Stimulated activated CD4-positive, alpha-beta T cell treated with anti-CD3 and anti-CD28 coated beads, TNF-alpha, amount 100 ng/mL, for 1 hour (primary cell): Measurements from ENCODE around the gene MAB21L4.
"Not testable (repeated sequence)": the region's sequence is repeated elsewhere in the genome, so short reads cannot be mapped to it uniquely, and the experiment has no call there.

Experiments used
- DNase-seq, 3 donors: peaks; one replicate each; pipeline ENCODE4 v3.0.0-alpha.2; 2020; ENCODE audit warnings: low read depth in 3 of 3, low spot score in 1 of 3

The MAB21L4 gene

DNA sequence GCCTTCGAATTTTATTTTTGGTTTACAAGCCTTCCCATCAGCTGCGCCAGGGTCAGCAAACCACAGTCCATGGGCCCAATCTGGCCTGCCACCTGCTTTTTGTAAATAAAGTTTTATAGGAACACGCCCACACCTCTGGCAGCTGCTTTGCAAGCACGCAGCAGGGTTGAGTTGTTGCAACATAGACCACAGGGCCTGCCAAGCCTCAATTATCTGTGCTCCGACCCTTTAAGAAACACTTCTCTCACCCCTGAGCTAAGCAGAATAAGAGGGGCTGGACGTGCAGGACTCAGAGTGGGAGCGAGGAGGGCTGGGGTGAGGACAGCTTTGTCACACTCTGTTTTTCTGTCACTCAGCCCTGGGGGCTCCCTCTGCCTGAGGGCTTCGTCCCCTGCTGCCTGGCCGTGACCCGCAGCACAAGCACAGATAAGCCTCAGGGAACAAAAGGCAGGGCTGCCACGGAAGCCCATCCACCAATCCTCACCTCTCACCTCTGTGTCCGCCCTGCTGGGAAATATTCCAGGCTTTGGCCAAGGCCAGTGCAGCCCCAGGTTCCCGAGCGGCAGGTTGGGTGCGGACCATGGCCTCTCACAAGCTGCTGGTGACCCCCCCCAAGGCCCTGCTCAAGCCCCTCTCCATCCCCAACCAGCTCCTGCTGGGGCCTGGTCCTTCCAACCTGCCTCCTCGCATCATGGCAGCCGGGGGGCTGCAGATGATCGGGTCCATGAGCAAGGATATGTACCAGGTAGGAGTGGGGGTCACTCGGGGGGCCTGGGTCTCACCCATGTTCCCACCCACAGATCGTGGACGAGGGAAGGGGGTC lies 27.5 kb downstream of the MAB21L4 start, which contains the start of gene AGXT:
Gene AGXT (plus strand): TSS at position 539 of the 823 bp plus-strand sequence. CDS start 42 bp downstream, at position 581.
- no peak for DNase-seq

DNA sequence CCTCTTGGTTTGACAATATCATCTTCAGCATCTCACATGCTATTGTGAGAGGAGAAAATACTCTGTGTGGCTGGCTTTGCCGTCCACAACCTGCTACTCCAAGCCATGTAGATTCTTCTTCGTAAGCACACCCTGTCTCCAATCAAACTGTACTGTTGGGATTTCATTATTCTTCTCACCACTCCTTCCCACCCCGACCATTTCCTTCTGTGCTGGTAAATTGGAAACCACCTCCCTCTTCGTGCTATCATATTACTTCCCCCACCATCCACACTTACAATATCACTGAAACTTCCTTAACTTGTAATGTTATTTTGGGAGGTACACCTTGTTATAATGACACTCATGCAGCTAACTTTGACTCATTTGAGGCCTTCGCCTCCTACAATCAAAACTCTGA lies 30.6 kb downstream of the MAB21L4 start:
- no peak for DNase-seq

DNA sequence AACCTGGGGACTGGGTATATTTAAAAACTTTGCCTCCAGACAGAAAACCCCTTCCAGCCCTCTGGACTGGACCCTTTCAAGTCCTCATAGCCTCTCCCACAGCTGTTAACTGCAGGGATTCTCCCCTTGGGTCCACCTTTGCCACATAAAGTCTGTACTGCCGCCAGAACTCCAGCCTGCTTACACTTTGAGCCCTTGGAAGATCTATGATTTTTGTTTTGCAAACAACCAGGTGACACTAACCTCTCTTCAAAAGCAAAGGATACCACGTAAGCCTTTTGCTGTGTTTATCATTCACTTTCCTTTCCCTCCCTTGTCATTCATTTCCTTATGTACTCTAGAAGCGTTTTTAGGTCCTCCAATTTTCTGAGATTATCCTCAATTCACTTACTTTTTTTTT lies 31.5 kb downstream of the MAB21L4 start:
- DNase-seq: no peak

DNA sequence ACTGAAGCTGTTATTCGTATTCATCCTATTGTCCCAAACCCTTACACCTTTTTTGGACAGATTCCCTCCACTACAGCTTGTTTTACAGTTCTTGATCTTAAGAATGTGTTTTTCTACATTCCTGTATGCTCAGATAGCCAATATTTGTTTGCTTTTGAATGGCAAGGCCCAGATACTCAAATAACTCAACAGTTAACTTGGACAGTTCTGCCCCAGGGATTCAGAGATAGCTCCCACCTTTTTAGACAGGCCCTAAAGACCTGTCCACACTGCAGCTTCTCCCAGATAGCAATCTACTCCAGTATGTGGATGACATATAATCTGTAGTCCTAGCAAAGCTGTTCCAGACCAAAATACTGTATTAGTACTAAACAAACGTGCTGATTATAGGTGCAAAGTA lies 34.4 kb downstream of the MAB21L4 start:
- DNase-seq: no peak

DNA sequence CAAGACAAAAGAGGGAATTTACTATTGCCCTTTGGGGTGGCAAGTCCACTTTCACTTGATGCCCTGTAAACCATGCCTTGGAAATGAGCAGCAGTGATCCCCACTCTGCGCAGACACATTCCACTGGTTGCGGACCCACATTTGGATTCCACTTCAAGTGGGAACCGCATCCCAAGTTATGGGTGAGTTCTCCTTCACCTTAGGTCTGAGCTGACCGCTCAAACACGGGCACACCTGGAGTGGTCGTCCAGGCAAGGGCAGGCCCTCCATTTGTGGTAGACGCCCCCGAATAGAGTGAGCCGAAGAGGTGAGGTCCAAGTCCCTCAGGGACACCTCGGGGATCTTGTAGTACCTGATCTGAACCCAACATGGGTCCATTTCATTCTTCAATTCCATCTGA lies 37.1 kb downstream of the MAB21L4 start:
- no peak for DNase-seq

DNA sequence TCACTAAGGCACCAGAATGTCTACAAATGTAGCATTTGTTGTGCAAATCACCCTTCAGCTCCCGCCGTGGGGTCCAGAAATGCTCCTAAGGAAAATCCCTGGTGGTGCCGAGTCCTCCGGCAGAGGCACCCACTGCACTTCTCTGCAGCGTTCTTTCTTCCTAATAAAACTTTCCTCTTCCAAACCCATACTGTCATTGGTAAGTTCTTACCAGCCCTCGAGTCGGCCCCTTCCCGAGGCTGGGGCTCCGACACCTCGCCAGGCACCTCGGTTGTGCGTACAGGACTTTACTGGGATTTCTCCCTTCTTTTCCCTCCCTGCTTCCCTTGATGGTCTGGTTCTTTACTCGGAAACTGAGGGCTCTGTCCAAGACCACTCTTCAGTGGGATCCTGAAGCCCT lies 37.6 kb downstream of the MAB21L4 start:
- no peak for DNase-seq

DNA sequence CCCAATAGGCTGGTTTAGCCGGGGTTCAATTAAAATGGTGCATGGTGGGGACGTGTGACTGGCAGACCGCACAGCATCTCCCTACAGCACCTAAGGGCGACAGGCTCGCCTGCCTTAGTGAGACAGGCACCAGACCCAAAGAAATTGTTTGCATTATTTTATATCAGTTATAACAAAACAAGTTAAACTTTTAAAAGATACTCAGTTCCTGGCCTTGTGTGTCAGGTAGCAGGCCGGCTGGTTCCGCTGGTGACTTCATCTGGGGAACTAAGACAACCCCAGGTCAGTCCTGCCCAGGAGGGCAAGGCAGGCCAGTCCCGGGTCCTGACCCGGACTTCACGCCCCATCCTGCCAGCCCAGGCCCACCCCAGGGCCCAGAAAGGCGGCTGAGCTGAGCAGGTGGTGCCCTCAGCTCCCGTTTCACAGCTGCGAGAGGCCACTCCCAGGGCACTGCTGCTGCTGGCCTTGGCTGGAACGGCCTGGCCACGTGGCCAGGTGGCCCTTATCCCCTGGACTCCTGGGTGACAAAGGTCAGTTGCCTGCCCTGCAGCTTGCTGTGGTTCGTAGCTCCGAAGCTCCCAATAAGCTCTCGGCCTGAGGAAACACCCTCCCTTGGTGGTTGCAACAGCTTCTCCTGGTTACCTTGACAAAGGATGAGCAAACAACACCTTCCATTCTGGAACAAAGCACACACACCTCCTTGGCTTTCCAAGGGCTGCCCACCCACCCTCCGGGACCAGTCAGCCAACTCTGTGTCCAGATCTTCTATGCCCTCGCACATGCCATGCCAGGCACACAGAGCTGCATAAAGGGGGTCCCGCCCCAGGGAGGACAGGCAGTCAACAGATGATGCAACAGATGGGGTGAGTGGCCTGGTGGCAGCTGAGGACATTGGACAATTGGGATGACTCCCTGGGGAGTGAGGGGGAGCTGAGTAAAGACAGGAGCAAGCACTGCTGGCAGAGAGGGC lies 38.6 kb downstream of the MAB21L4 start:
- DNase-seq: no peak

DNA sequence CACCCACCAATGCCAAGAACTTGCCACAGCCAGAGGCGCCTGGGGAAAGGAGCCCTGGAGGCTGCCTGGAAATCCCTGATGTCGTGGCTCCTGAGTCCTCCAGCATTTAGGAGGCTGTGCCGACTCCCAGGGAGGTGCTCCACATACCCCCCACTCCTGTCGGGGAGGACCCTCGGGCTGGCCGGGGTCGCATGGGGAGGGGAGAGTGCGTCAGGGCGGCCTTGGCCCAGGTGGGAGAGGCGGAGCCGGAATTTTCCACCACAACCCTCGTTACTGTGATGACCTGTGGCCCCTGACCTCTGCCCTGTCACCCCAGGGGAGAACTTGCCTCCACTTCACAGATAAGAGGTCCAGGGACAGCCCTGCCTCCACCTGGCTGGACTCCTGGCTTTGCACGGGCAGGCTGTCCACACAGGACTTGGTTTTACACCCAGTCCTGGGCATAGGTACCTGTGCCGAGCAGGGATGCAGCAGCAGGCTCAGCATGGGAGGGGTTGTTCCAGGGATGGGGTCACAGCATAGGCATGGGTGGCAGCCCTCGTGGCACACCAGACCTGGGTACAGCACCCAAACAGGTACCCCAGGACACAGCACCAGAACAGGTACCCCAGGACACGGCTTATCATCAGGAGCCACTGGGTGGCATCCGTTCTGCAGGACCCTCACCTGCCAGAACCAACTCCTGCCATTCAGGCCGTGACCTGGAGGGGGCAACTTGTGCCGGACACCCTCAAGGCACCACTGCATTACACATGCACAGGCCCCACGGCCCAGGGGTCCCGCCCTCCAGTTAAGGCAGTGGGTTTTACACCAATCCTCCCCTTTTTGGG lies 39.6 kb downstream of the MAB21L4 start:
- DNase-seq: no peak

DNA sequence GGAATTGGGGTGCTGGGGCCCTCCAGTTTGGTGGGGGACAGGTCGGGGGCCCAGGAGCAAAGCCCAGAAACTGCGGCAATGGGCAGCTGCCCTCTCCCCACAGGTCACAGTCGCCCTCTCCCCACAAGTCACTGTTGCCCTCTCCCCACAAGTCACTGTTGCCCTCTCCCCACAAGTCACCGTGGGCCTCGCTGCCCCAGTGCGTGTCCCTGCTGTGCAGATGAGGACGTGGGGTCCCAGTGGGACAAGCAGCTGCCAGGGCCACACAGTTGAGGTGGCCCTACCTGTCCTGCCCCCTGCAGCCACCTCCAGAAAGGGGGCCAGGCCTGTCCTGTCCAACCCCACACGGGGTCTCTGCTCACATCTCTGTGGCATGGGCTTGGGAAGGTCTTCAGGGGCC lies 40.3 kb downstream of the MAB21L4 start:
- DNase-seq: no peak

DNA sequence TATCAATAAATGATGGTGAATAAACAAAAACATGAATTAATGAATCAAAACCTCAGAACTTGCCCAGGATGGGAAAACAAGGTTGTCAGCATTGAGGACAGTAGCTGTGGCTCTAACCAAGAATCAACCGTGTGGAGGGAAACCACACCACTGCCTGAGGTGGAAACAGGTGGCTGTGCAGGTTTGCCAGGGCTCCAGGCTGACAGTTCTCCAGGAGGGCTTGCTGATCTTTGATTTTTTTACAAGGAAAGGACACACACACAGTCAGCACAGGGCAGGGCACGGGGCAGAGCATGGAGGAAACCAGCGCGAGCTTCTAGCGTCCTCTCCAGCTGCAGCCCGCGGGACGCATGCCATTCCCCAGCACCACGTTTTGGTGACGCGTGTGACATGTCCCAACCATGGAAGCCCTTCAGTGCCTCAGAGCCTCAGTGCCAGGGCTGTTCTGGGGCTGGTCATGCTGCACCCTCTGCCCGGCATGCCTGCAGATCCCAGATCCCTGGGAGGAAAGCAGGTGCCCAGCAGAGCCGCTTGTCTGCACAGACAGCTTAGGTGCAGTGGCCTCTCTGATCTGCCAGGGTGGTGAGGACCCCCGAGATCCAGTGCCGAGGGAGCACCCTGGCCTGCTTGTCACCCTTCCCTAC lies 43.2 kb downstream of the MAB21L4 start:
- no peak for DNase-seq

DNA sequence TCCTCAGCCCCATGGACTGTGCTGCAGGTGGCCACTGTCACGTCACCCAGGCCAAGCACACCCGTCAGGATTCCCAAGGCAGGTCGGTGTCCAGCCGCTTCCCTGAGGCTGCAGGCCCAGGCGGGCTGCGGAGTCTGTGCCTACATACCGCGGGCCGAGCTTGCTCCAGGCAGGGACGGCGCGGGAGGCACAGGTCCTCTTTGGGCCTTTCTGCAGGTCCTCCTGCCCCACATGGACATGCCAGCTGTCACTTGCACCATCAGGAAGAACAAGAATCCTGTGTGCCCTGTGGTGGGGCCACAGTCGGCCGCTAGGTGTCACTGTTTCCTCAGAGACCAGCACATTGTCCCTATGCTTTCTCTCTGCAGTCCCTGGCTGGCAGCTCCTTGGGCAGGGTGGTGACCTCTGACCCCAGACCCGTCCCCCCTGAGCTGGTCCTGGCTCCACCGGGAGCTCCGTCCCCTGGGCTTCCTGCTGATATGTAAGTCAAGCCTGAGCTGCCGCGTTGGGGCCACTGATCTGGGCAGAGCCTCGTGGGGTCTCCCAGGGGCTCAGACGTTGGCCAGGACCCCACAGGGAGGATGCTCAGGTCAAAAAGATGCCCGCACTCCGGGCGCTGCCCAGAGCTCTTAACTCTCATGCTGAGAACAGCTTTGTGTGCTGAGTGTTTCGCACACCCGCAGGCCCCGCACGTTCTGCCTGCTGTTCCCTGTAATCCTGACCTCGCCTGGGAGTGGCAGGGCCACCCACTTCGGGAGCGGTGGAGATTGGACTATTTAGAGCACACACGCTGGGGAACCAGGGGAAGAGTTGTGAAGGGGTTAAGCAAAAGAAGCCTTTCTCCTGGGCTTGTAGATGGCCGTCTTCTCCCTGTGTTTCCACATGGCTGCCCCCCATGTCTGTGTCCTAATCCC lies 44.6 kb downstream of the MAB21L4 start:
- DNase-seq: peak; percentile 37 to 81 (median 71)

DNA sequence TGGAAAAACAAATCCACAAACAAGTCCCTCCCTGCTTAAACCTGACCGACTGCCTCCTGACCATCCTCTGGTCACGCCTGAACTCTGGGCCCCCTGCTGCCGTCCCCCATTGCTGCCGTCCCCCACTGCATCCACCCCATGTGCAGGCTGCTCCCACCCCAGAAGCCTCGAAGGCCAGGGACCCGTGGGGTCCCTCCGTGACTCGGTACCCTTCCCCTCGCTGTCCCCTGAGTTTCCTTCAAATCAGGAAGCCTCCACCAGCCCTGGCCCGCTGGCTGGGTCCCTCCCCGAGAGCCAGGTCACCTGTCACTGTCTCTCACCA lies 45.2 kb downstream of the MAB21L4 start:
- DNase-seq: no peak

DNA sequence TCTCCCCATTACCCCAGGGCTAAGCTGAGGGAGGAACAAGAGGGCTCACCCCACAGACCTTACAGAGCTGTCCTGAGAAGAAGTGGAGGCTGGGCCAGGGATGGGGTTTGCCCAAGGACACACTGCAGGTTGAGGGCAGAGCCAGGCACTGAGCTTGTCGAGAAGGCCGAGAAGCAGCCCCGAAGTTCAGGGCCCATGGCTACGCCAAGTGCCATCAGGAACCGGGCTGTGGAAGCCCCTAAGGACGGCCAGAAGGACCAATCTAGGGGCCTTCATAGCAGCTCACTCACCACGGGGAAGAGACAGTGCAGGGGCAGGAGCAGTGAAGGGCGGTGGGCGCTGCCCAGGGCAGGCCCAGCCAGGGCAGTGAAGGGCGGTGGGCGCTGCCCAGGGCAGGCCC lies 45.9 kb downstream of the MAB21L4 start:
- DNase-seq: no peak

DNA sequence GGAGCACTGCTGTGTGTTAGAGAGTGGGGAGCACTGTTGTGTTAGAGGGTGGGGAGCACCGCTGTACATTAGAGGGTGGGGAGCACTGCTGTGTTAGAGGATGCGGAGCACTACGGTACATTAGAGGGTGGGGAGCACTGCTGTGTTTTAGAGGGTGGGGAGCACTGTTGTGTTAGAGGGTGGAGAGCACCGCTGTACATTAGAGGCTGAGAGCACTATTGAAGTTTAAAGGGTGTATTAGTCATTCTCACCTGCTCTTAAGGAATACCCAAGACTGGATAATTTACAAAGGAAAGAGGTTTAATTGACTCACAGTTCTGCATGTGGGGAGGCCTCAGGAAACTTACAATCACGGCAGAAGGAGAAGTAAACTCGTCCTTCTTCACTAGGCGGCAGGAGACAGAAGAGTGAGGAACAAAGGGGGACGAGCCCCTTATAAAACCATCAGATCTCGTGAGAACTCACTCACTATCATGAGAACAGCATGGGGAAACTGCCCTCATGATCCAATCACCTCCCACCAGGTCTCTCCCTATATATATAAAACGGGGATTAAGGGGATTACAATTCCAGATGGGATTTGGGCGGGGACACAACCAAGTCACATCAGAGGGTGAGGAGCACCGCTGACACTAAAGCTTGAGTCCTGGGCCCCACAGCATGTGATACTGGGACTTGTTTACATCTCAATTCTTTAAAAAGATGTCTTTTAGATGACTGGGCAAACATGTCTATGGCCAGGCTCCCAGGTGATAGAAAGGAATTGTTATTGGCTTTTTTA lies 46.9 kb downstream of the MAB21L4 start:
- DNase-seq: no peak

DNA sequence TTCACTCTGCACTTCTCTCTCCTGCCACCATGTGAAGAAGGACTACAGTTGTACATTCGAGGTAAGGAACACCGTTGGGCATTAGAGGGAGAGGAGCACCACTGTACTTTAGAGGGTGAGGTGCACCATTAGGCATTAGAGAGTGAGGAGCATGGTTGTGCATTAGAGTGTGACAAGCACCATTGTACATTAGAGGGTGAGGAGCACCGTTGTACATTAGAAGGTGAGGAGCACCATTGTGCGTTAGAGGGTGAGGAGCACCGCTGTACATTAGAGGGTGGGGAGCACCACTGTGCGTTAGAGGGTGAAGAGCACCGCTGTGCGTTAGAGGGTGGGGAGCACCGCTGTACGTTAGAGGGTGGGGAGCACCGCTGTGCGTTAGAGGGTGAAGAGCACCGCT lies 48.1 kb downstream of the MAB21L4 start:
- no peak for DNase-seq

DNA sequence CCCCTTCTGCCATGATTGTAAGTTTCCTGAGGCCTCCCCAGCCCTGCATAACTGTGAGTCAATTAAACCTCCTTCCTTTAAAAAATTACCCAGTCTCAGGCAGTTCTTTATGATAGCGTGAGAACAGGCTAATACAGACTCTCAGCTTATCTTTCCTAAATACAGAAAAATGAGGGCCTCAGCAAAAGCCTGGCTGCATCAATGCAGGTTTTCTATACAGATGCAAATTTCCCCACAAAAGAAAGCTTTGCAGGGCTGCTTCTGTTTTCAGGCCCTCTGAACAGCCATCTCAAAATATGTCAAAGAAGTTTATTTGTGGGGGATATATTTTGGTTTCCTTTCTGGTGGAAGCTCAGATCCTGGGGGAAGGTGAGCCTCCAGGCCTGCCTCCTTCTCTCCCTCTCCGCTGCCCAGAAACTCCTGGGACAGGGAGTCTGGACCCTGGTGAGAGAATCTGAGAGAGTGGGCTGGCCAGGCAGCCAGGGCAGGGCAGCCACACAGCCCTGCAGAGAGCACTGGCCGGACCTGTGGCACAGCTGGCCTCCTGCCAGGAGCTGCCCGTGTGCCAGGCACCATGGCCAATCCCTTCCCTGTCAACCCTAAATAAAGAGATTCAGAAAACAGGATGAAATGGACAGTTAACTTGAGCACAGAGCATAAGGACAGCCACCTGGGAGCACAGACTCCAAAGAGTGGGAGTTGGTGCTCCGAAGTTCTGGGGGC lies 48.9 kb downstream of the MAB21L4 start:
- DNase-seq: no peak

DNA sequence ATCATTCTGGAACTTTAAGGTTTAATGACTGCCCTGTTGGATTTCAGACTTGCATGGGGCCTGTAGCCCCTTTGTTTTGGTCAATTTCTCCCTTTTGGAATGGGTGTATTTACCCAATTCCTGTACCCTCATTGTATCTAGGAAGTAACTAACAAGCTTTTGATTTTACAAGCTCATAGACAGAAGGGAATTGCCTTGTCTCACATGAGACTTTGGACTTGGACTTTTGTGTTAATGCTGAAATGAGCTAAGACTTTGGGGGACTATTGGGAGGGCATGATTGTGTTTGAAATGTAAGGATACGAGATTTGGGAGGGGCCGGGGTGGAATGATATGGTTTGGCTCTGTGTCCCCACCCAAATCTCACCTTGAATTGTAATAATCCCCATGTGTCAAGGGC lies 49.6 kb downstream of the MAB21L4 start:
- DNase-seq: not testable (repeated sequence)

DNA sequence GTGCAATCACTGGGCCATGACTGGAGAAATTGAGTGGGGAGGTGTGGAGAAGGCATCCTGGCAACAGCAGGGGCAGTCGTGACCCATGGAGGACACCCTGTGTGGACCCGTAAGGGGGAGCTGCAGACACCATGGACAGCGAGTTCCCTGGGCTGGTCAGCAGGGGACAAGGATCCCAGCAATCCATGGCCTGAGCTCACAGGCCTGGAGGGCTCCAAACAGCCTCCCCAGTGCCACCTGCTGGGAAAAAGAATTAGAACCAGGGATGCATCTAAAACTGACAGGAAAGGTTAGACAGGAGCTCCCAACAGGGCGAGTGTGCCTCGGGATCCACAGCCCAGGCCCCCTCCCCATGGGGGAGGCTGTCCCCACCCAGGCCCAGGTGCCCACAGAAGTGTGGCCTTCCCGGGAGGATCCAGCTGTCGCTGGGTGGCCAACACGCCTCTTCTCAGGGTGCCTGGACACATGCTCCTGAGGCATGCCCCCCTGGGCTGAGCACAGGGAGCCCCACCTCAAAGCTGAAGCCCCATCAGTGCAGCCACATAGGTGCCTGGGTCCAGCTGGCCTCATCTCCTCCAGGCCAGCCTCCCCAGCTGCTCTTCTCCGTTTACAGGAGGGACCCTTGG lies 55.4 kb downstream of the MAB21L4 start:
- no peak for DNase-seq
